GM18951 (cell line): ENCODE data around the gene SLC2A5.

ENCODE experiments used
- POLR2A ChIP-seq: IDR thresholded peaks from 4 replicates; pipeline ENCODE4 v1.6.1; 2011; ENCODE audit warnings: mild to moderate bottlenecking; ENCODE audit not compliant: insufficient read length, insufficient read depth; ENCODE audit errors: extremely low read depth
- in situ Hi-C: fragments of 300-500 bp; cut with MboI; formaldehyde crosslinking; loops from one replicate; pipeline ENCODE4 v1.12.0; 2022; ENCODE audit warnings: low sequenced_read_pairs, mixed read lengths, inconsistent platforms; ENCODE audit not compliant: unreplicated experiment

SLC2A5 gene

DNA sequence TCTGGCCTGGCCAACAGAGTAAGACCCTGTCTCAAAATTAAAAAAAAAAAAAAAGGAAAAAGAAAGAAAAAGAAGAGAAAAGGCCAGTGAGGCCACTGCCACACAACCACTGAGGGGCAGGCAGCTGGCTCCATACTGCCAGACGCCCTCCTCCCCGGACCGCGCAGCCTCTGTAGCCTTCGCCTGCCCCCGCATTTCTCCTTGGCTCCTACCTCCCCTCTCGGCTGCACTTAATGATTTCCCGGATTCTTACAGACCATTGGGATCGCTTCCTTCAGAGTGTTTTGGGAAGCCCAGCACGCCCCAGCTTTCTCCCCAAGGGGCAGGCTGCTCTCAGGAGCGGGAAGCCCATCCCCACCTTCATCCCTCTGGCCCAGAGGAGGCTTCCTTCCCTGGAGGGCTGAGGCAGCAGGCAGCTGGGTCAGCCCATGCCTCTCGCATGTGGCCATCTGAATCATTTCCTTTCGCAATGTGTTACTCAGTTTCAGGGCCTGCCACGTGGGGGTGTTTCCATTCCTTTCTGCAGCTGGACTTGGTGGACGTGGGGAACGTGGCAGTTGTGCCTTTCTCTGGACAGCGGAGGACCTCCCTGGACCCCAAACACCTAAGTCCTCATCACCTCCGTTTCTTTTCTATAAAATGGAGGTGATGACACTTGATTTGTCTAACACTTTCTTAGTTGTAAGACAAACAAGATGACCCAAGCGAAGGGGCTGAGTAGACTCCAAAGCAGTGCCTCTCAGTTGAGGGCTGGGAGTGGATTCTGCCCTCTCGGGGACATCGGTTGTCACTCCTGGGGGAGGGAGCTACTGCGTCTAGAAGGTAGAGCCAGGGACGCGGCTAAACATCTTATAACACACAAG lies 2.3 kb downstream of the SLC2A5 start:
- in situ Hi-C loops, result no loop called here
- TF ChIP-seq POLR2A, result no peak

DNA sequence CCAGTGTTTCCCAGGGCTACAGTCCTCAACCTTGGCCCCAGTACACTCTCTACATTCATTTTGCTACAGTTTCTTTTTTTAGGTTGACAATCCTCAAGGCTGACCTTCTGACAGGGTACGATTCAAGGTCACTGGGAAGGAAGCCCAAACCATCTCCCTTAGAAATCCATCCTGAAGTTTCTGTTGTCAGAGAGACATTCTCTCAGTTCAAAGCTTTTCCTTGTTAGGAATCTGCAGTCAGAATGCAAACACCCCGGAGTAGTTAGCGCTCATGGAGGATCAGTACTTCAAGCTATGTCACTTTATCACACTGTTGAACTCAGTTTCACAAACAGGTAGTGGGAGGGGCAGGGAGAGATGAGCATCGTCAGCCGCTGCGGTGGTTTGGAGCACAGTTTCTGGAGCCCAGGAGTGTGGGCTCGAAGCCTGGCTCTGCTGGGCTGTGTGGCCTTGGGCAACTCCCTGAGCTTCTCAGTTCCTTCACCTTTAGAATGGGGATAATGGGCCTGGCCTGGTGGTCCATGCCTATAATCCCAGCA lies 4.2 kb downstream of the SLC2A5 start:
- in situ Hi-C loops, result no loop called here
- no peak for TF ChIP-seq POLR2A

DNA sequence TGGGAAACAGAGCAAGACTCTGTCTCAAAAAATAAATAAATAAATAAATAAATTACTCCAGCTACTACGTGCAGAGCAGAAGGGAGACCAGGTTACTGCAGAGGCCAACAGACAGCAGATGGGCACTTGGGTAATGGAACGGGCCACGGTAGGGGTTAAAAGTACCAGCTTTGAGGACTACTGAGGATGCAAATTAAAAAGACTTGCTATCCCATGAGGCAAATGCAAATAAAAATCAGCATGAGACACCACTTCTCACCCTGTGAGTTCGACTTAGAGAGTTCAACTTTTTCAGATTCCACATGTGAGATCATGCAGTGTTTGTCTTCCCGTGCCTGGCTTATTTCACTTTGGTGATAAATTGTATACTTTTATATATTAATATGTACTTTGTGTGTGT lies 6.6 kb downstream of the SLC2A5 start:
- in situ Hi-C loops, result no loop called here
- TF ChIP-seq POLR2A, result no peak

DNA sequence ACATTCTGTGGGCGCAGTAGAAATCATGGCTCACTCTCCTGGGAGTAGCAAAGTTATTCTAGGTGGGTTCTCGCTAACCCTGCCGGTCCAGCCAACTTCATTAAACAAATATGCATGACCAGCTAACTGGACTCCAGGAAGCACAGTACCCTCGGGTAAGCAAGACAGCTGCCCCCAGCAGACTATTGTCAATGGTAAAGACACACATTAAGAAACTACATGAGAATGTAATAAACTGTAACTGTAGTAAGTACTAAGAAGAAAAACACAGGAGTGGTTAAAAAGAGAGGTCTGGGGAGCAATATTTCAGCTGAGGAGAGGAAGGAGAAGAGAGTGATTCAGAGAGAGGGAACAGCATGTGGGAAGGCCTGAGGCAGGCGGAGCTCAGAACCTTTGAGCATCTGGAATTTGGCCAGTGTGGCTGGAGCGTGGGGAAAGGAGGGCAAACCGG lies 7.4 kb downstream of the SLC2A5 start:
- no peak for TF ChIP-seq POLR2A
- in situ Hi-C loops, result no loop called here

DNA sequence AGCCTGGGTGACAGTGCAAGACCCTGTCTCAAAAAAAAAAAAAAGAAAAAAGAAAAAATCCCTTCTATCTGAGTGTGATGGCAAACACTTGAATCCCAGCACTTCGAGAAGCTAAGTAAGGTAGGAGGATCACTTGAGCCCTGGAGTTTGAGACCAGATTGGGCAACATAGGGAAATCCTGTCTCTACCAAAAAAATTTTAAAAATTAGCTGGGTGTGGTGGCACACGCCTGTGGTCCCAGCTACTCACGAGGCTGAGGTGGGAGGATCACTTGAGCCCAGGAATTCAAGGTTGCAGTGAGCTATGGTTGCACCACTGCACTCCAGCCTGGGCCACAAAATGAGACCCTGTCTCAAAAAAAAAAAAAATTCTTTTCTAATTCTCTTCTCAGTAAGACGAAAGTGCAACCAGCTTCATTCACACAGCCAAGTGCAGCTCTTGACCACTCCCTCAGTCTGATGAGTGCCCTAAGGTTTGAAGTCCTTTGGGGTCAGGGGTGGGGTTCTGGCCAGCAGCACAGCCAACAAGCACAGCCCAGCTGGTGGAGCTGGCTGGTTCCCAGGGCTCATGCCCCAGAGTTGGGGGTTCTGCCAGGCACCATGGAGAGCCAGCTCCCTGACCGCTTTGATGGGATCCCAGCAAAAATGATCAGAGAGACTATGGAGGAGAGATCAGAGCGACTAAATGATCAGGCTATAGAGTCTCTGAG lies 8.0 kb downstream of the SLC2A5 start:
- no peak for TF ChIP-seq POLR2A
- in situ Hi-C loops, result no loop called here

DNA sequence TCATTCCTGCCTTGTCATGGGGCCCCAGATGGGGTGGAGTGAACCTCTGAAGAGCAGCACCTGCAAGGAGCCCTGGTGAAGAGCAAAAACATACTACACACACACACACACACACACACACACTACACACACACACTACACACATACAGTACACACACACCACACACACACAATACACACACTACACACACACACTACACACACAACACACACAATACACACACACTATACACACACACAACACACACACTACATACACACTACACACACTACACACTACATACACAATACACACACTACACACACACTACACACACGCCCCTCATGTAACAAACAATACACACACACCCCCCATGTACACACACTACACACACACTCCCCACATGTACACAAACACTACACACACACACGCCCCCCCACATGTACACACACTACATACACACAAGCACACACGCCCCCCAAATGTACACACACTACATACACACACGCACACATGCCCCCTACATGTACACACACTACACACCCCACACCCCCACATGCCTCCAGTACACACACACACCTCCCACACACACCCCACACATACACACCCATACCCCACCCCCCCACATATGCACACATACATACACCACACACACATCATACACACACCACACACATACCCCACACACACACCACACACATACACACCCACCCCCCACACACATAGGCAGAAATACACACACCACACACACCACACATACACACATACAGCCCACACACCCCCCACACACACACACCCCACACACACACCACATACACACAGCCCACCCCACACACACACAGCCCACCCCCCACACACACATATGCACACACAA lies 9.3 kb downstream of the SLC2A5 start:
- in situ Hi-C loops, result no loop called here
- TF ChIP-seq POLR2A, result no peak

DNA sequence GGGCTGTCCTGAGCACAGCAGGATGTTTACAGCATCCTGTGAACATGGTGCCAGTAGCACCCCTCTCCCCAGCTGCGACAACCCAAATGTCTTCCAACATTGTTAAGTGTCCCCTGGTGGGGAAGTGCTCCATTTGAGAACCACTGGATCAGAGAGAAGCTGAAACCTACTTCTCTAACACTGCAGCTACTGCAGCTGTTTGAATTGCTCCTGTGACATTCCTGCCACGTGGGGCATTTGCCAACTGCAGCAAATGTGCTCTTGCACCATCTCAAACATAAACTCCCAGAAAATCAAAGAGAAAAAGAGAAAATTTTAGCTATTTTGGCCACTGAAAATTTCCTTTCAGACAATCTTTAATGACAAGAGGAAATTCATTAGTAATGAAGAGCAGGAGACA lies 11.0 kb downstream of the SLC2A5 start:
- in situ Hi-C loops, result no loop called here
- no peak for TF ChIP-seq POLR2A

DNA sequence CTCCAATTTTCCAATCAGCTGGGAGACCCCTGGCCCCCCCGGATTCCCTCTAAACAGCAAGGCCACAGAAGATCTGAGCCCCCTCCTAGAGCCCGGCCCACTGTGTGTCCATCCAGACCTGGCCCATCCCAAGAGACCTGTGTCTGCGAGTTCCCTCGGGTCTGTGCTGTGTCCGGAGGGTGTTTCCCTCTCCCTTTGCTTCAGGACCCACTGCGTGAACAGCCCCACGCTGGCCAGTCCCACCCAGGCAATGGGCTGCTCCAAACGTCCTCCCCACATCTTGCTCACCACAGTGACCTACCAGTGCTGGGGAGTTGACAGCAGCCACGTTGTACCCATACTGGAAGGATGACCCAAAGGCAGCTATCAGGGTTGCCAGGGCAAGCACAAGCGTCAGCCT lies 11.6 kb downstream of the SLC2A5 start:
- in situ Hi-C loops, result no loop called here
- TF ChIP-seq POLR2A, result no peak

DNA sequence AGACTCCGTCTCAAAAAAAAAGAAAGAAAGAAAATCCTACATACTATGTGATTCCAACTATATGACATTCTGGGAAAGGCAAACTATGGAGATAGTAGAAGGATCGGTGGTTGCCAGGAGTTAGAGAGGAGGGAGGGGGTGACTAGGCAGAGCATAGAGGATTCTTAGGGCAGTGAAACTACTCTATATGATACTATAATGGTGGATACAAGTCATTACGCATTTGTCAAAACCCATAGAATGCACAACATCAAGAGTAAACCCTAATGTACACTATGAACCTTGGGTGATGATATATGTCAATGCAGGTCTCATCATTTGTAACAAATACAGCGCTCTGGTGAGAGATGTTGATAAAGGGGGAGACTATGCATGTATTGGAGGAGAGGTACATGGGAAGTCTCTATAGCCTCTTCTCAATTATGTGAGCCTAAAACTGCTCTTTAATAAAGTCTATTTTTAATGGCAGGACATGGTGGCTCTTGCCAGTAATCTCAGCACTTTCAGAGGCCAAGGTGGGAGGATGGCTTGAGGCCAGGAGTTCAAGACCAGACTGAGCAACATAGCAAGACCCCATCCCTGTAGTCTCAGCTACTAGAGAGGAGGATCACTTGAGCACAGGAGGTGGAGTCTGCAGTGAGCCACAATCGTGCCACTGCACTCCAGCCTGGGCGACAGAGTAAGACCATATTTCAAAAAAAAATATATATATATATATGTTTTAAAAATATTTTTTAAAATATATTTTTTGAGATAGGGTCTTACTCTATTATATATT lies 17.0 kb downstream of the SLC2A5 start:
- in situ Hi-C loops, result no loop called here
- TF ChIP-seq POLR2A, result no peak

DNA sequence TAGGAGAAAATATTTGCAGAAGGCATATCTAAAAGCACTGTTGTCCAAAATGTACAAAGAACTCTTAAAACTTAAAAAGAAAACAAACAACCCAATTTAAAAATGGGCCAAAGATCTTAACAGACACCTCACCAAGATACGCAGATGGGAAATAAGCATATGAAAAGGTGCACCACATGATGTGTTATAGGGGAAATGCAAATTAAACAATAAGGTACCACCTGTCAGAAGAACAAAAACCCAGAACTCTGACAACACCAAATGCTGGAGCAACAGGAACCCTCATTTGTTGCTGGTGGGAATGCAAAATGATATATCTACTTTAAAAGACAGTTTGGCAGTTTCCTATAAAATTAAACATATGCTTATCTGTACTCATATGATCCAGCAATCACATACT lies 18.1 kb downstream of the SLC2A5 start:
- TF ChIP-seq POLR2A, result no peak
- in situ Hi-C loops, result no loop called here

DNA sequence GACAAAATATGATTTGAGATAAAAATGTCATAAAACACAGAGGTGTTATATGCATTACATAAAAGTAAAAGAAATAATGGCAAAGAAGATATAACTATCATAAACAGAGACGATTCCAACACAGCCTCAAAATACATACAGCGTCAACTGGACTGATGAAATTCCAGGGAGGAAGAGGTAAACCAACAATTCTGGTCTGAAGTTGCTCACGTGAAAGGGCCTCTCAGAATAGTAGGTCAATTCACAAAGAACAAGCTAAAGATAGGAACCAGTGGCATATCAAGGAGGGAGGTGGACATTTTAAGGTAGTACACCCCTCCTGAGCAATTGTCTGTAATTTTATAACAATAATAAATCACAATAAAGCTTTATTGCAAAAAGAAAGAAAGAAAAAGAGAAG lies 18.6 kb downstream of the SLC2A5 start:
- TF ChIP-seq POLR2A, result no peak
- in situ Hi-C loops, result no loop called here

DNA sequence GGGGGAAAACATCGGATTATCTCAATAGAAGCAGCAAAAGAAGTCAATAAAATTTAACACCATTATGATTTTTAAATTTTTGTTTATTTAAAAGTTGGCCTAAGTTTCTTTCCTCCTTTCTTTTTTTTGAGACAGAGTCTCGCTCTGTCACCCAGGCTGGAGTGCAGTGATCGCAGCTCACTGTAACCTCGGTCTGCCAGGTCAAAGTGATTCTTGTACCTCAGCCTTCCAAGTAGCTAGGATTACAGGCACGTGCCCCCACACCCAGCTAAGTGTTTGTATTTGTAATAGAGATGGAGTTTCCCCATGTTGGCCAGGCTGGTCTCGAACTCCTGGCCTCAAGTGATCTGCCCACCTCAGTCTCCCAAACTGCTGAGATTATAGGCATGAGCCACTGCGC lies 20.9 kb downstream of the SLC2A5 start:
- TF ChIP-seq POLR2A, result no peak
- in situ Hi-C loops, result no loop called here

DNA sequence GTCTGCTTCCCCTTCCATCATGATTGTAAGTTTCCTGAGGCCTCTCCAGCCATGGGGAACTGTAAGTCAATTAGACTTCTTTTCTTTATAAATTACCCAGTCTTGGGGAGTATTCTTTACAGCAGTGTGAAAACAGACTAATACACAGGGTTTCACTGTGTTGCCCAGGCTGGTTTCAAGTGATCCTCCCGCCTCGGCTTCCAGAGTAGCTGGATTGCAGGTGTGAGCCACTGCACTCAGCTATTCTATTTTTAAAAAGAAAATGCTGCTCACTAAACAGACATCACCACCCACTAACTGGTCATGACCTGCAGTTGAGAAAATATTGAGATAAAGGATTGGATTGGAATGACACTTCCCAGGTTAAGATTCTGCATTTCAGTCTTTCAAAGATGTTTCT lies 22.4 kb downstream of the SLC2A5 start:
- in situ Hi-C loops, result no loop called here
- no peak for TF ChIP-seq POLR2A
